HCT116 (cell line): ENCODE measurements around the gene OIP5. TPM values are rescaled to one million over a fixed set of nuclear protein-coding genes. Genes with fewer than 3 reads are reported as not detected.

Experiments used
- ATAC-seq: fragments of 200-7000 bp; cut with Tn5 transposase; 2 replicates; pipeline ENCODE4 v1.9.1; 2020; ENCODE audit warnings: mild to moderate bottlenecking, moderate library complexity
- BruUV-seq: library from RNA; stranded (reverse); fragments of 400-500 nt; replicated peaks from 2 replicates; lab custom pipeline; 2021; lab: Mats Ljungman, UMichigan
- CTCF ChIA-PET: fragments of 300-600 bp; sonication (Branson Sonifier 250); formaldehyde crosslinking; loops from one replicate; lab custom pipeline; 2021; ENCODE audit warnings: antibody characterized with exemption; lab: Charles Lee
- POLR2A ChIA-PET: fragments of 300-600, 350-600 bp; sonication (Branson Sonifier 250); formaldehyde crosslinking; loops from one replicate; lab custom pipeline; 2021; ENCODE audit warnings: antibody characterized with exemption; lab: Charles Lee
- RAD21 ChIA-PET, 2 experiments: fragments of 300-600 bp; sonication (Branson Sonifier 250); formaldehyde crosslinking; loops; one replicate each; lab custom pipeline; 2023; ENCODE audit warnings: low total read pairs in 2 of 2; ENCODE audit not compliant: uncharacterized antibody in 2 of 2, unreplicated experiment in 2 of 2, low non-redundant PET in 1 of 2; lab: Charles Lee
- DNase-seq: peaks from one replicate; pipeline ENCODE4 v3.0.0-alpha.2; 2010; ENCODE audit warnings: low read depth, low spot score
- H2AFZ ChIP-seq: fragments of 200-600 bp; shearing (Covaris generic), sonication (generic); 2 replicates; pipeline ENCODE4 v1.6.1; 2017; ENCODE audit warnings: low read depth, mixed run types, mixed read lengths, antibody characterized with exemption, low read length; ENCODE audit not compliant: poor library complexity, severe bottlenecking
- H3K27ac ChIP-seq: 2 replicates; pipeline ENCODE4 v1.5.1; 2012; ENCODE audit warnings: low read depth, low read length
- H3K27me3 ChIP-seq: fragments of 200-600 bp; sonication (generic); 2 replicates; pipeline ENCODE4 v1.6.1; 2016; ENCODE audit warnings: mixed run types, low read length, mixed read lengths; ENCODE audit not compliant: insufficient read depth
- H3K36me3 ChIP-seq, 2 experiments: fragments of 200-500 bp in 1 of 2; fragments of 200-600 bp in 1 of 2; sonication (Bioruptor generic) in 1 of 2; sonication (generic) in 1 of 2; 2 replicates each; pipeline versions ENCODE4 v1.5.1 to v1.6.1; 2014 to 2016; ENCODE audit warnings: low read length in 2 of 2, inconsistent platforms in 1 of 2, mixed read lengths in 1 of 2, mixed run types in 1 of 2; ENCODE audit not compliant: insufficient read depth in 2 of 2, control insufficient read depth in 1 of 2
- H3K4me1 ChIP-seq, 2 experiments: fragments of 200-600 bp in 1 of 2; sonication (generic) in 1 of 2; 2 replicates each; pipeline versions ENCODE4 v1.5.1 to v1.6.1; 2012 to 2017; ENCODE audit warnings: low read length in 2 of 2, inconsistent platforms in 1 of 2, mild to moderate bottlenecking in 1 of 2, mixed read lengths in 1 of 2, mixed run types in 1 of 2, moderate library complexity in 1 of 2; ENCODE audit not compliant: insufficient read depth in 2 of 2, control insufficient read depth in 1 of 2
- H3K4me2 ChIP-seq: fragments of 200-600 bp; sonication (generic); 2 replicates; pipeline ENCODE4 v1.6.1; 2017; ENCODE audit warnings: mixed run types, low read length, mixed read lengths
- H3K4me3 ChIP-seq, 2 experiments: fragments of 200-600 bp in 1 of 2; sonication (generic) in 1 of 2; replicated peaks in 1 of 2; 2 replicates each; pipeline ENCODE4 v1.5.1; 2011 to 2016; ENCODE audit warnings: low read length in 2 of 2, control low read depth in 1 of 2, low read depth in 1 of 2, mild to moderate bottlenecking in 1 of 2, mixed read lengths in 1 of 2, mixed run types in 1 of 2
- H3K79me2 ChIP-seq: fragments of 200-600 bp; sonication (generic); 2 replicates; pipeline ENCODE4 v1.6.1; 2017; ENCODE audit warnings: mild to moderate bottlenecking, mixed run types, low read length, moderate library complexity, mixed read lengths; ENCODE audit not compliant: insufficient read depth
- H3K9ac ChIP-seq: fragments of 200-600 bp; sonication (generic); 2 replicates; pipeline ENCODE4 v1.6.1; 2016; ENCODE audit warnings: low read length, mixed read lengths
- H3K9me2 ChIP-seq: fragments of 200-600 bp; sonication (generic), shearing (Covaris generic); 2 replicates; pipeline ENCODE4 v1.6.1; 2017; ENCODE audit warnings: mixed run types, mild to moderate bottlenecking, moderate library complexity; ENCODE audit not compliant: insufficient read depth
- H3K9me3 ChIP-seq, 2 experiments: fragments of 200-500 bp in 1 of 2; fragments of 200-600 bp in 1 of 2; sonication (Bioruptor generic) in 1 of 2; sonication (generic) in 1 of 2; 2 replicates each; pipeline ENCODE4 v1.6.1; 2014 to 2017; ENCODE audit warnings: low read length in 2 of 2, mixed read lengths in 2 of 2, inconsistent platforms in 1 of 2, low read depth in 1 of 2, mild to moderate bottlenecking in 1 of 2, mixed run types in 1 of 2, moderate library complexity in 1 of 2; ENCODE audit not compliant: control insufficient read depth in 1 of 2, insufficient read depth in 1 of 2
- H4K20me1 ChIP-seq: fragments of 200-600 bp; sonication (generic), shearing (Covaris generic); 2 replicates; pipeline ENCODE4 v1.6.1; 2017; ENCODE audit warnings: mixed run types, mild to moderate bottlenecking, moderate library complexity; ENCODE audit not compliant: insufficient read depth
- CBX3 ChIP-seq: IDR thresholded peaks from 2 replicates; pipeline ENCODE4 v1.6.1; 2012; ENCODE audit warnings: low read depth
- CEBPB ChIP-seq: IDR thresholded peaks from 2 replicates; pipeline ENCODE4 v1.6.1; 2012; ENCODE audit warnings: low read depth
- CTCF ChIP-seq, 3 experiments: fragments of 200-600 bp in 1 of 3; sonication (generic) in 1 of 3; IDR thresholded peaks in 2 of 3; conservative IDR thresholded peaks in 1 of 3; 2 replicates each; pipeline ENCODE4 v1.5.1; 2012 to 2017; ENCODE audit warnings: low read depth in 2 of 3, low read length in 2 of 3, antibody characterized with exemption in 1 of 3, borderline replicate concordance in 1 of 3, control low read depth in 1 of 3, mild to moderate bottlenecking in 1 of 3, mixed read lengths in 1 of 3, mixed run types in 1 of 3, moderate library complexity in 1 of 3; ENCODE audit not compliant: insufficient read depth in 1 of 3
- EGR1 ChIP-seq: IDR thresholded peaks from 2 replicates; pipeline ENCODE4 v1.6.1; 2012; ENCODE audit warnings: low read depth
- EZH2 ChIP-seq: fragments of 200-600 bp; sonication (generic); IDR thresholded peaks from 2 replicates; pipeline ENCODE4 v1.6.1; 2017; ENCODE audit warnings: antibody characterized with exemption, mixed run types
- EZH2phosphoT487 ChIP-seq: fragments of 200-600 bp; IDR thresholded peaks from 2 replicates; pipeline ENCODE4 v1.6.1; 2018; ENCODE audit warnings: antibody characterized with exemption, borderline replicate concordance
- FOSL1 ChIP-seq: IDR thresholded peaks from 2 replicates; pipeline ENCODE4 v1.6.1; 2012; ENCODE audit warnings: low read depth
- JUND ChIP-seq: IDR thresholded peaks from 2 replicates; pipeline ENCODE4 v1.6.1; 2012
- POLR2A ChIP-seq: IDR thresholded peaks from 2 replicates; pipeline ENCODE4 v1.7.0; 2011; ENCODE audit warnings: borderline replicate concordance; ENCODE audit not compliant: insufficient read depth, insufficient read length; ENCODE audit errors: extremely low read depth
- POLR2AphosphoS5 ChIP-seq: IDR thresholded peaks from 2 replicates; pipeline ENCODE4 v1.6.1; 2011; ENCODE audit warnings: mild to moderate bottlenecking, low read depth, low read length, moderate library complexity
- RAD21 ChIP-seq: IDR thresholded peaks from 2 replicates; pipeline ENCODE4 v1.6.1; 2012; ENCODE audit warnings: low read depth, mild to moderate bottlenecking
- SIN3A ChIP-seq: IDR thresholded peaks from 2 replicates; pipeline ENCODE4 v1.6.1; 2012; ENCODE audit warnings: low read depth
- SP1 ChIP-seq: IDR thresholded peaks from 2 replicates; pipeline ENCODE4 v1.6.1; 2012; ENCODE audit warnings: low read depth
- SRF ChIP-seq: IDR thresholded peaks from 2 replicates; pipeline ENCODE4 v1.6.1; 2012; ENCODE audit warnings: low read depth
- TCF7L2 ChIP-seq: IDR thresholded peaks from 2 replicates; pipeline ENCODE4 v1.7.0; 2011; ENCODE audit warnings: borderline replicate concordance, inconsistent platforms; ENCODE audit not compliant: insufficient read depth, insufficient read length; ENCODE audit errors: extremely low read depth
- YY1 ChIP-seq: IDR thresholded peaks from 2 replicates; pipeline ENCODE4 v1.6.1; 2011; ENCODE audit warnings: low read length, low read depth, moderate library complexity, mild to moderate bottlenecking; ENCODE audit not compliant: insufficient replicate concordance; ENCODE audit errors: extremely low read depth
- ZFX ChIP-seq: fragments of 450-650 bp; IDR thresholded peaks from 2 replicates; pipeline ENCODE4 v1.6.1; 2017
- ZNF274 ChIP-seq: fragments of 200-500 bp; sonication (Bioruptor generic); IDR thresholded peaks from 2 replicates; pipeline ENCODE4 v1.6.1; 2014; ENCODE audit warnings: mild to moderate bottlenecking, low read depth, low read length, inconsistent platforms
- intact Hi-C: fragments of 100-400 bp; cut with micrococcal nuclease; formaldehyde crosslinking; loops from 2 replicates; pipeline ENCODE4 v1.10.0; 2022
- total RNA-seq: library from RNA; stranded (reverse); gene quantifications from one replicate; pipeline ENCODE4 v1.2.1, GENCODE V29; 2021; ENCODE audit not compliant: unreplicated experiment
- TF ChIP-seq, protein P1 (sequence below): IDR thresholded peaks from 2 replicates; pipeline ENCODE4 v1.6.1; 2012; ENCODE audit warnings: low read depth

OIP5 gene
- total RNA-seq, 1 experiment from 2014 or later, result 19.7 TPM

GRCh38 chr15:41377978-41378377 is 45.6 kb upstream of the OIP5 start (continued):
- TF ChIP-seq CTCF (IDR thresholded peaks at IDR 0.05 in 2 of 3, conservative IDR thresholded peaks at IDR 0.05 in 1 of 3; ENCODE audit: borderline replicate concordance in 1 of 3, insufficient read depth in 1 of 3, low read depth in 2 of 3, low read length in 2 of 3) (no peak), CBX3 (no peak), SIN3A (no peak), EZH2phosphoT487 (no peak), RAD21 (no peak), SP1 (no peak)
- TF ChIP-seq, all 23 proteins: peak for 0

DNA sequence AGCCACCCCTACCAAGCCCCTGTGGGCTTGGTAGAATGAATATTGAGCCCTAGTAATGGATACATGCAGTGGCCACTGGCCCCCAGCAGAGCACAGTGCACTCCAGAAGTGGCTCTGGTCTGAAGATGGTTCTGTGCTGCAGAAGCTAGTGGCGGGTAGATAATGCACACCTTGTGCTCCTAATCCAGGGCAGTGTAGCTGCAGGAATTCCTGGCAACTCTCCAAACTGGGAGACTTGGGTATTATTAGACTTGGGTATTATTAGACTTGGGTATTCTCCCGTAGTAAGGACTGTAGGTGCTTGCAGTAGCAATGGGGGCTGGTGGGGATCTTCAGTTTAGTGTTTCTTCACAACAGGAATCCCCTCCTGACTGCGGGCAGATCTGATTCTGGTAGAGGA is 35.0 kb upstream of the OIP5 start:
- no peak overlapping the region for H2AFZ ChIP-seq
- peaks cover 63 to 71% of the 10 kb centered on the region in 2 experiments for H3K36me3 ChIP-seq
- intact Hi-C loops, result no loop called here
- no peak overlapping the region for H3K4me3 ChIP-seq
- H3K27me3 ChIP-seq, result no peaks in the 10 kb centered on the region
- H3K27ac ChIP-seq, result peak overlapping the region; percentile 18; the same call in 1 of the 2 replicates
- DNase-seq (no peak), ATAC-seq (no peak)
- RAD21 ChIA-PET, result no interaction called here
- no peaks in the 10 kb centered on the region for H3K9me2 ChIP-seq
- H3K9me3 ChIP-seq, result no peaks in the 10 kb centered on the region
- H4K20me1 ChIP-seq, result no peaks in the 10 kb centered on the region
- CTCF ChIA-PET, result no interaction called here
- TF ChIP-seq POLR2A (no peak), CTCF (IDR thresholded peaks at IDR 0.05 in 2 of 3, conservative IDR thresholded peaks at IDR 0.05 in 1 of 3; ENCODE audit: borderline replicate concordance in 1 of 3, insufficient read depth in 1 of 3, low read depth in 2 of 3, low read length in 2 of 3) (no peak), EZH2phosphoT487 (no peak), EGR1 (no peak), SP1 (no peak), ZFX (no peak), SRF (no peak), CEBPB (no peak), CBX3 (no peak), POLR2AphosphoS5 (no peak), ZNF274 (no peak), FOSL1 (no peak), YY1 (no peak), EZH2 (no peak), JUND (no peak), TCF7L2 (no peak)
- TF ChIP-seq, protein P1, sequence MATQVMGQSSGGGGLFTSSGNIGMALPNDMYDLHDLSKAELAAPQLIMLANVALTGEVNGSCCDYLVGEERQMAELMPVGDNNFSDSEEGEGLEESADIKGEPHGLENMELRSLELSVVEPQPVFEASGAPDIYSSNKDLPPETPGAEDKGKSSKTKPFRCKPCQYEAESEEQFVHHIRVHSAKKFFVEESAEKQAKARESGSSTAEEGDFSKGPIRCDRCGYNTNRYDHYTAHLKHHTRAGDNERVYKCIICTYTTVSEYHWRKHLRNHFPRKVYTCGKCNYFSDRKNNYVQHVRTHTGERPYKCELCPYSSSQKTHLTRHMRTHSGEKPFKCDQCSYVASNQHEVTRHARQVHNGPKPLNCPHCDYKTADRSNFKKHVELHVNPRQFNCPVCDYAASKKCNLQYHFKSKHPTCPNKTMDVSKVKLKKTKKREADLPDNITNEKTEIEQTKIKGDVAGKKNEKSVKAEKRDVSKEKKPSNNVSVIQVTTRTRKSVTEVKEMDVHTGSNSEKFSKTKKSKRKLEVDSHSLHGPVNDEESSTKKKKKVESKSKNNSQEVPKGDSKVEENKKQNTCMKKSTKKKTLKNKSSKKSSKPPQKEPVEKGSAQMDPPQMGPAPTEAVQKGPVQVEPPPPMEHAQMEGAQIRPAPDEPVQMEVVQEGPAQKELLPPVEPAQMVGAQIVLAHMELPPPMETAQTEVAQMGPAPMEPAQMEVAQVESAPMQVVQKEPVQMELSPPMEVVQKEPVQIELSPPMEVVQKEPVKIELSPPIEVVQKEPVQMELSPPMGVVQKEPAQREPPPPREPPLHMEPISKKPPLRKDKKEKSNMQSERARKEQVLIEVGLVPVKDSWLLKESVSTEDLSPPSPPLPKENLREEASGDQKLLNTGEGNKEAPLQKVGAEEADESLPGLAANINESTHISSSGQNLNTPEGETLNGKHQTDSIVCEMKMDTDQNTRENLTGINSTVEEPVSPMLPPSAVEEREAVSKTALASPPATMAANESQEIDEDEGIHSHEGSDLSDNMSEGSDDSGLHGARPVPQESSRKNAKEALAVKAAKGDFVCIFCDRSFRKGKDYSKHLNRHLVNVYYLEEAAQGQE, result no peak
- no peak overlapping the region for H3K4me2 ChIP-seq
- H3K9ac ChIP-seq, result no peak overlapping the region
- POLR2A ChIA-PET, result no interaction called here
- H3K79me2 ChIP-seq, result peaks cover 54% of the 10 kb centered on the region
- no peaks in the 10 kb centered on the region for H3K4me1 ChIP-seq
- no TSS peak for BruUV-seq
